ENCODE data around the gene METTL3.

The METTL3 gene

GRCh38 chr14:21535545-21536417, 24.6 kb upstream of the METTL3 start:
- Mint-ChIP-seq H3K27me3 (peaks cover 55% of the 10 kb centered on the region), H3K4me3 (no peak overlapping the region), H3K4me1 (peaks cover 8% of the 10 kb centered on the region), H3K9me3 (no peaks in the 10 kb centered on the region), H3K36me3 (ENCODE audit: low read depth) (no peaks in the 10 kb centered on the region), H3K27ac (no peak overlapping the region)
- ATAC-seq (no peak), DNase-seq (no peak)

GRCh38 chr14:21534576-21534975, 23.4 kb upstream of the METTL3 start:
- Mint-ChIP-seq H3K9me3 (no peaks in the 10 kb centered on the region), H3K27me3 (peaks cover 53% of the 10 kb centered on the region), H3K36me3 (ENCODE audit: low read depth) (no peaks in the 10 kb centered on the region), H3K4me1 (peaks cover 8% of the 10 kb centered on the region), H3K27ac (no peak overlapping the region), H3K4me3 (no peak overlapping the region)
- ATAC-seq, result no peak
- no peak for DNase-seq

GRCh38 chr14:21533294-21533693, 22.2 kb upstream of the METTL3 start:
- Mint-ChIP-seq H3K36me3 (ENCODE audit: low read depth) (no peaks in the 10 kb centered on the region), H3K4me3 (no peak overlapping the region), H3K9me3 (no peaks in the 10 kb centered on the region), H3K27me3 (peaks cover 41% of the 10 kb centered on the region), H3K27ac (no peak overlapping the region), H3K4me1 (peaks cover 9% of the 10 kb centered on the region)
- ATAC-seq (no peak), DNase-seq (no peak)

- Mint-ChIP-seq H3K36me3 (ENCODE audit: low read depth) (no peaks in the 10 kb centered on the region), H3K27me3 (peaks cover 10% of the 10 kb centered on the region), H3K4me3 (no peak overlapping the region)
These were observed 18.4 kb upstream of the METTL3 start for GRCh38 chr14:21529515-21529914.

GRCh38 chr14:21528381-21529348, 17.5 kb upstream of the METTL3 start:
- H3K9me3 Mint-ChIP-seq, result no peaks in the 10 kb centered on the region
- H3K27ac Mint-ChIP-seq, result no peak overlapping the region
- DNase-seq (no peak), ATAC-seq (no peak)
- H3K36me3 Mint-ChIP-seq (ENCODE audit: low read depth), result no peaks in the 10 kb centered on the region
- no peak overlapping the region for H3K4me3 Mint-ChIP-seq
- H3K27me3 Mint-ChIP-seq, result peaks cover 5% of the 10 kb centered on the region
- H3K4me1 Mint-ChIP-seq, result peaks cover 16% of the 10 kb centered on the region

More at GRCh38 chr14:21529515-21529914, 18.4 kb upstream of the METTL3 start:
- no peak for DNase-seq
- no peaks in the 10 kb centered on the region for H3K9me3 Mint-ChIP-seq
- no peak overlapping the region for H3K27ac Mint-ChIP-seq
- H3K4me1 Mint-ChIP-seq, result peaks cover 16% of the 10 kb centered on the region
- ATAC-seq, result no peak

- Mint-ChIP-seq H3K36me3 (ENCODE audit: low read depth) (no peaks in the 10 kb centered on the region), H3K9me3 (no peaks in the 10 kb centered on the region), H3K27ac (peak overlapping the region; percentile 14), H3K4me1 (peaks cover 16% of the 10 kb centered on the region), H3K27me3 (peaks cover 2% of the 10 kb centered on the region), H3K4me3 (peak overlapping the region; percentile 69)
- ATAC-seq (no peak), DNase-seq (no peak)
These were observed 16.2 kb upstream of the METTL3 start for GRCh38 chr14:21527318-21527679.

- Mint-ChIP-seq H3K36me3 (ENCODE audit: low read depth) (no peaks in the 10 kb centered on the region), H3K27me3 (peaks cover 2% of the 10 kb centered on the region), H3K4me1 (peaks cover 16% of the 10 kb centered on the region), H3K9me3 (no peaks in the 10 kb centered on the region), H3K27ac (peak overlapping the region; percentile 14), H3K4me3 (peak overlapping the region; percentile 69)
- DNase-seq (no peak), ATAC-seq (no peak)
These were observed 15.7 kb upstream of the METTL3 start for GRCh38 chr14:21526672-21527317.

GRCh38 chr14:21525962-21526671, 15.0 kb upstream of the METTL3 start, which contains the start of gene SALL2:
Gene SALL2, minus strand, starts transcription at chr14:21526346. Its CDS starts 219 bp downstream, at chr14:21526127.
- ATAC-seq (peak; percentile 77), DNase-seq (peak; percentile 76)
- peak within 1 kb of the TSS; percentile 69 for H3K4me3 Mint-ChIP-seq
- no peaks in the 10 kb centered on the region for H3K36me3 Mint-ChIP-seq (ENCODE audit: low read depth)
- peaks cover 2% of the 10 kb centered on the region for H3K27me3 Mint-ChIP-seq
- H3K9me3 Mint-ChIP-seq, result no peaks in the 10 kb centered on the region
- peaks cover 16% of the 10 kb centered on the region for H3K4me1 Mint-ChIP-seq
- peak within 1 kb of the TSS; percentile 78 for H3K27ac Mint-ChIP-seq

GRCh38 chr14:21525571-21525961, 14.4 kb upstream of the METTL3 start:
- H3K4me3 Mint-ChIP-seq, result peak overlapping the region; percentile 69
- H3K27me3 Mint-ChIP-seq, result no peaks in the 10 kb centered on the region
- DNase-seq (no peak), ATAC-seq (no peak)
- H3K9me3 Mint-ChIP-seq, result no peaks in the 10 kb centered on the region
- H3K36me3 Mint-ChIP-seq (ENCODE audit: low read depth), result no peaks in the 10 kb centered on the region
- H3K4me1 Mint-ChIP-seq, result peaks cover 16% of the 10 kb centered on the region
- H3K27ac Mint-ChIP-seq, result peak overlapping the region; percentile 78

GRCh38 chr14:21524575-21525490, 13.7 kb upstream of the METTL3 start:
- peak overlapping the region; percentile 78 for H3K27ac Mint-ChIP-seq

GRCh38 chr14:21523203-21523602, 12.1 kb upstream of the METTL3 start:
- ATAC-seq, result no peak
- no peaks in the 10 kb centered on the region for H3K36me3 Mint-ChIP-seq (ENCODE audit: low read depth)
- H3K27me3 Mint-ChIP-seq, result no peaks in the 10 kb centered on the region
- no peak overlapping the region for H3K27ac Mint-ChIP-seq
- peaks cover 16% of the 10 kb centered on the region for H3K4me1 Mint-ChIP-seq
- H3K4me3 Mint-ChIP-seq, result no peak overlapping the region
- DNase-seq, result no peak
- no peaks in the 10 kb centered on the region for H3K9me3 Mint-ChIP-seq

More at GRCh38 chr14:21524575-21525490, 13.7 kb upstream of the METTL3 start:
- H3K4me3 Mint-ChIP-seq, result peak overlapping the region; percentile 69
- no peaks in the 10 kb centered on the region for H3K9me3 Mint-ChIP-seq
- H3K27me3 Mint-ChIP-seq, result no peaks in the 10 kb centered on the region
- H3K36me3 Mint-ChIP-seq (ENCODE audit: low read depth), result no peaks in the 10 kb centered on the region
- DNase-seq (no peak), ATAC-seq (no peak)
- H3K4me1 Mint-ChIP-seq, result peaks cover 18% of the 10 kb centered on the region

GRCh38 chr14:21521501-21521900, 10.4 kb upstream of the METTL3 start:
- Mint-ChIP-seq H3K4me3 (no peak overlapping the region), H3K4me1 (peaks cover 6% of the 10 kb centered on the region), H3K9me3 (no peaks in the 10 kb centered on the region), H3K27ac (no peak overlapping the region), H3K36me3 (ENCODE audit: low read depth) (no peaks in the 10 kb centered on the region), H3K27me3 (no peaks in the 10 kb centered on the region)
- ATAC-seq (no peak), DNase-seq (no peak)

- peaks cover 5% of the 10 kb centered on the region for H3K4me1 Mint-ChIP-seq
- ATAC-seq, result no peak
These were observed 9.6 kb upstream of the METTL3 start for GRCh38 chr14:21520767-21521166.

More at GRCh38 chr14:21520767-21521166, 9.6 kb upstream of the METTL3 start:
- no peaks in the 10 kb centered on the region for H3K9me3 Mint-ChIP-seq
- no peaks in the 10 kb centered on the region for H3K36me3 Mint-ChIP-seq (ENCODE audit: low read depth)
- DNase-seq, result no peak
- H3K27ac Mint-ChIP-seq, result no peak overlapping the region
- H3K4me3 Mint-ChIP-seq, result no peak overlapping the region
- H3K27me3 Mint-ChIP-seq, result no peaks in the 10 kb centered on the region
